Endothelial cell of umbilical vein (primary cell): ENCODE measurements around the gene CCDC74B. TPM values are rescaled to one million over a fixed set of nuclear protein-coding genes. Genes with fewer than 3 reads are reported as not detected.
"Not testable (repeated sequence)": the region's sequence is repeated elsewhere in the genome, so short reads cannot be mapped to it uniquely, and the experiment has no call there.

ENCODE experiments used
- BruUV-seq: library from RNA; stranded (reverse); fragments of 400-500 nt; replicated peaks from 2 replicates; lab custom pipeline; 2021; lab: Mats Ljungman, UMichigan
- CTCF ChIA-PET: fragments of 300-600, 350-600 bp; sonication (Branson Sonifier 250); formaldehyde crosslinking; loops from one replicate; lab custom pipeline; 2021; ENCODE audit warnings: antibody characterized with exemption, inconsistent platforms; lab: Charles Lee
- POLR2A ChIA-PET: fragments of 300-600, 350-600 bp; sonication (Branson Sonifier 250); formaldehyde crosslinking; loops from one replicate; lab custom pipeline; 2021; ENCODE audit warnings: antibody characterized with exemption, inconsistent platforms; lab: Charles Lee
- DNase-seq: peaks from one replicate; pipeline ENCODE4 v3.0.0-alpha.2; 2011; ENCODE audit warnings: low read depth, low spot score
- FAIRE-seq: peaks from 2 replicates; lab custom pipeline; 2011; peaks lifted over from hg19 to GRCh38; lab: Jason Lieb, UNC
- H2AFZ ChIP-seq: 2 replicates; pipeline ENCODE4 v1.6.0; 2012; ENCODE audit warnings: low read depth, low read length, control low read depth, inconsistent platforms
- H3K27ac ChIP-seq: 2 replicates; pipeline ENCODE4 v1.5.1; 2011; ENCODE audit warnings: low read depth, mild to moderate bottlenecking, control low read depth, low read length, moderate library complexity; ENCODE audit not compliant: insufficient read depth
- H3K27me3 ChIP-seq, 2 experiments: 2 replicates each; pipeline versions ENCODE4 v1.6.0 to v1.6.1; 2011; ENCODE audit warnings: low read length in 2 of 2, mixed read lengths in 1 of 2; ENCODE audit not compliant: control insufficient read depth in 2 of 2, insufficient read depth in 2 of 2
- H3K36me3 ChIP-seq, 2 experiments: 2 replicates in 1 of 2; 3 replicates in 1 of 2; pipeline ENCODE4 v1.5.1; 2011; ENCODE audit warnings: low read length in 2 of 2, mild to moderate bottlenecking in 1 of 2, moderate library complexity in 1 of 2; ENCODE audit not compliant: control insufficient read depth in 2 of 2, insufficient read depth in 2 of 2; ENCODE audit errors: extremely low read depth in 1 of 2
- H3K4me1 ChIP-seq: 3 replicates; pipeline ENCODE4 v1.5.1; 2011; ENCODE audit warnings: mild to moderate bottlenecking, low read length; ENCODE audit not compliant: control insufficient read depth, insufficient read depth; ENCODE audit errors: extremely low read depth
- H3K4me2 ChIP-seq: 2 replicates; pipeline ENCODE4 v1.6.1; 2011; ENCODE audit warnings: low read length, control low read depth, mixed read lengths; ENCODE audit not compliant: insufficient read depth
- H3K4me3 ChIP-seq, 3 experiments: fragments of 200-600 bp in 1 of 3; sonication (generic), shearing (Covaris generic) in 1 of 3; replicated peaks in 1 of 3; 2 replicates each; pipeline ENCODE4 v1.5.1; 2011 to 2016; ENCODE audit warnings: control low read depth in 3 of 3, low read length in 3 of 3, mild to moderate bottlenecking in 2 of 3, inconsistent platforms in 1 of 3, low read depth in 1 of 3, moderate library complexity in 1 of 3; ENCODE audit not compliant: insufficient read depth in 1 of 3
- H3K79me2 ChIP-seq: 2 replicates; pipeline ENCODE4 v1.6.0; 2012; ENCODE audit warnings: low read length, inconsistent platforms; ENCODE audit not compliant: control insufficient read depth, insufficient read depth
- H3K9ac ChIP-seq: replicated peaks from 2 replicates; pipeline ENCODE3; 2011; ENCODE audit warnings: low read length, control low read depth; ENCODE audit not compliant: insufficient read depth; ENCODE audit errors: extremely low read depth
- H3K9me1 ChIP-seq: replicated peaks from 3 replicates; pipeline ENCODE4 v1.6.0; 2011; ENCODE audit warnings: mild to moderate bottlenecking, low read length; ENCODE audit not compliant: control insufficient read depth, insufficient read depth; ENCODE audit errors: extremely low read depth
- H3K9me3 ChIP-seq: replicated peaks from 2 replicates; pipeline ENCODE4 v1.5.1; 2012; ENCODE audit warnings: low read length, inconsistent platforms; ENCODE audit not compliant: control insufficient read depth, insufficient read depth
- H4K20me1 ChIP-seq: replicated peaks from 2 replicates; pipeline ENCODE3; 2011; ENCODE audit warnings: mild to moderate bottlenecking, low read length; ENCODE audit not compliant: control insufficient read depth, insufficient read depth; ENCODE audit errors: extremely low read depth
- dilution Hi-C: fragments of 300-500 bp; cut with MboI; formaldehyde crosslinking; loops from one replicate; pipeline ENCODE4 v1.15.0; 2019; ENCODE audit warnings: low sequenced_read_pairs; ENCODE audit not compliant: extremely low pct_ligation_motif_present
- intact Hi-C: fragments of 100-400 bp; cut with micrococcal nuclease; formaldehyde crosslinking; loops from one replicate; pipeline ENCODE4 v1.10.0; 2022
- polyA plus RNA-seq, 4 experiments: library from polyadenylated mRNA; depleted of rRNA in 3 of 4; stranded (reverse) in 3 of 4; unstranded in 1 of 4; fragments of >200 nt; gene quantifications; 2 replicates each; pipeline versions ENCODE4 v1.2.1 to v1.2.3, GENCODE V29; 2011 to 2012; ENCODE audit warnings: missing spikeins in 1 of 4
- total RNA-seq: library from RNA; stranded (reverse); gene quantifications from 2 replicates; pipeline ENCODE4 v1.2.3, GENCODE V29; 2021

The CCDC74B gene
- total and polyA plus RNA-seq, 2 donors (not counting 3 experiments of a cell fraction or from before 2014, with no cell fraction given), result 4.6 to 4.8 TPM

DNA sequence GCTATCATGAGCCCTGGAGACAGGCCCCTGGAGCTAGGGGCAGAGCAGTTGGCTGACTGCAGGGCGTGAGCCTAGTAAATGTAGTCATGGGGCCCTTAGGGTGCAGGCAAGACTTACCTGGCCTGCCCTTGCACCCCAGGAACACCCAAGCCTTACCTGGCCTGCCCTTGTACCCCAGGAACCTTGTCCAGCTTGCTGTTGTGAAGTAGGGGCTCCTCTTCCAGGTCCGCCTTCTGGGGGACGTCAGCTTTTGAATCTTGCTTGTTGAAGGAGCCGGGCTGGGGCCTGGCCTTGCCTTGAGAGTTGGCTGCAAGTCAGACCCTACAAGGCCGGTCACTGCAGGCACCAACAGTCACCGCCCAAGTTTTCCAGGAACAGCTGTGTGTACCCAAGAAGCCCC, 3.9 kb downstream of the CCDC74B start:
- H3K36me3 ChIP-seq, dilution Hi-C loops, H3K79me2 ChIP-seq, POLR2A ChIA-PET, H3K27ac ChIP-seq, H4K20me1 ChIP-seq, H2AFZ ChIP-seq, BruUV-seq, H3K9me1 ChIP-seq, DNase-seq, CTCF ChIA-PET, H3K4me3 ChIP-seq, H3K4me2 ChIP-seq, intact Hi-C loops, FAIRE-seq, H3K9ac ChIP-seq, H3K27me3 ChIP-seq, H3K9me3 ChIP-seq, H3K4me1 ChIP-seq: not testable (repeated sequence)

GRCh38 chr2:130140516-130140915, 4.4 kb downstream of the CCDC74B start:
- POLR2A ChIA-PET, CTCF ChIA-PET: not testable (repeated sequence)

GRCh38 chr2:130139331-130140280, 5.3 kb downstream of the CCDC74B start:
- H3K27me3 ChIP-seq, H3K4me1 ChIP-seq, H3K9ac ChIP-seq, H2AFZ ChIP-seq, H3K4me2 ChIP-seq, H3K36me3 ChIP-seq, H3K9me1 ChIP-seq, DNase-seq, H3K9me3 ChIP-seq, H3K27ac ChIP-seq, CTCF ChIA-PET, FAIRE-seq, H4K20me1 ChIP-seq, POLR2A ChIA-PET, H3K79me2 ChIP-seq, H3K4me3 ChIP-seq, intact Hi-C loops, BruUV-seq, dilution Hi-C loops: not testable (repeated sequence)

More at GRCh38 chr2:130140516-130140915, 4.4 kb downstream of the CCDC74B start:
- H3K27ac ChIP-seq, H3K36me3 ChIP-seq, H3K9me3 ChIP-seq, DNase-seq, H3K9ac ChIP-seq, intact Hi-C loops, H3K27me3 ChIP-seq, H2AFZ ChIP-seq, H3K4me2 ChIP-seq, BruUV-seq, H3K9me1 ChIP-seq, H4K20me1 ChIP-seq, H3K79me2 ChIP-seq, dilution Hi-C loops, FAIRE-seq, H3K4me3 ChIP-seq, H3K4me1 ChIP-seq: not testable (repeated sequence)

DNA sequence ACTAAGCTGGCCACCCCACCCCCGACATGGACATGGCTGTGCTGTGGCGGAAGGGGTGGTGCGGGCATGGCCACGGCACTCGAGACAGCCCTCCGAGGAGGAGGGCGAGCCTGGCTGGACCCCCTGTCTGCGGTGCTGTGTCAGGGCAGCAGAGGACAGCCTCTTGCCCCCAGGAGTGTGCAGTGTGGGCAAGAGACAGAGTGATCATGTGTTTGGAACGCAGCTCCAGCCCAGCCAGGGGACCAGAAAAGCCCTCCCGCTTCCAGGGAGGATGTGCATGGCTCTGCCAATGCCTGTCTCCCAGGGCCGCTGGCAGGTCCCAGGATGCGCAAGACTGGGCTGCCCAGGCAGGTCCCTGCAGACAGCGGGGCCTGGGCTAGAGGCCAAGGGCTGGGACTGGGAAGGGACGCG, 6.1 kb downstream of the CCDC74B start:
- intact Hi-C loops, H4K20me1 ChIP-seq, H3K79me2 ChIP-seq, FAIRE-seq, H3K4me2 ChIP-seq, H3K4me1 ChIP-seq, H3K9me1 ChIP-seq, H3K27ac ChIP-seq, H3K27me3 ChIP-seq, H2AFZ ChIP-seq, POLR2A ChIA-PET, H3K36me3 ChIP-seq, DNase-seq, H3K4me3 ChIP-seq, H3K9ac ChIP-seq, H3K9me3 ChIP-seq, BruUV-seq, CTCF ChIA-PET, dilution Hi-C loops: not testable (repeated sequence)
